ENCODE results near the gene AKAP12.
A peak's percentile ranks its signal among the peaks of the same experiment; 100 is the strongest.
"Not testable (repeated sequence)": the region's sequence is repeated elsewhere in the genome, so short reads cannot be mapped to it uniquely, and the experiment has no call there.

The AKAP12 gene

GRCh38 chr6:151315661-151316060, 75.9 kb downstream of the AKAP12 start:
- DNase-seq, result not testable (repeated sequence)

- DNase-seq, result no peak
Measured at GRCh38 chr6:151317103-151317994, 77.6 kb downstream of the AKAP12 start.

GRCh38 chr6:151317995-151318365, 78.2 kb downstream of the AKAP12 start:
- DNase-seq, result no peak

- no peak for DNase-seq
Measured at GRCh38 chr6:151320140-151320539, 80.4 kb downstream of the AKAP12 start.

GRCh38 chr6:151321438-151321837, 81.7 kb downstream of the AKAP12 start:
- DNase-seq, result no peak

GRCh38 chr6:151322570-151322969, 82.8 kb downstream of the AKAP12 start:
- DNase-seq, result no peak

GRCh38 chr6:151323791-151324487, 84.2 kb downstream of the AKAP12 start:
- peak; percentile 58 for DNase-seq

GRCh38 chr6:151324488-151324825, 84.7 kb downstream of the AKAP12 start:
- DNase-seq, result no peak

GRCh38 chr6:151325075-151326050, 85.6 kb downstream of the AKAP12 start:
- no peak for DNase-seq

- DNase-seq, result no peak
Measured at GRCh38 chr6:151326116-151326825, 86.5 kb downstream of the AKAP12 start.

- no peak for DNase-seq
Measured at GRCh38 chr6:151327101-151327500, 87.3 kb downstream of the AKAP12 start.

- DNase-seq, result no peak
Measured at GRCh38 chr6:151330130-151330696, 90.4 kb downstream of the AKAP12 start.

- DNase-seq, result no peak
Measured at GRCh38 chr6:151335930-151336329, 96.2 kb downstream of the AKAP12 start.

- no peak for DNase-seq
Measured at GRCh38 chr6:151338651-151339200, 99.0 kb downstream of the AKAP12 start.

GRCh38 chr6:151339369-151339768, 99.6 kb downstream of the AKAP12 start:
- DNase-seq, result no peak

- DNase-seq, result no peak
Measured at GRCh38 chr6:151340219-151340978, 100.6 kb downstream of the AKAP12 start.

- DNase-seq, result no peak
Measured at GRCh38 chr6:151341476-151342195, 101.9 kb downstream of the AKAP12 start.

GRCh38 chr6:151342750-151343149, 103.0 kb downstream of the AKAP12 start:
- not testable (repeated sequence) for DNase-seq

- DNase-seq, result no peak
Measured at GRCh38 chr6:151349651-151350270, 110.0 kb downstream of the AKAP12 start.

All from effector CD4-positive, alpha-beta T cell (primary cell).